SK-N-DZ (cell line): ENCODE measurements around the gene NFKB1. TPM values are rescaled to one million over a fixed set of nuclear protein-coding genes. Genes with fewer than 3 reads are reported as not detected.
"Not testable (repeated sequence)": the region's sequence is repeated elsewhere in the genome, so short reads cannot be mapped to it uniquely, and the experiment has no call there.

Source experiments
- DNase-seq: peaks from one replicate; pipeline ENCODE4 v3.0.0-alpha.2; 2015; ENCODE audit warnings: low spot score
- polyA plus RNA-seq, 2 experiments: library from polyadenylated mRNA; depleted of rRNA; stranded (reverse); fragments of >200 nt; gene quantifications; 2 replicates each; pipeline ENCODE4 v1.2.3, GENCODE V29; 2014

NFKB1 gene
- 6.2 and 7.3 TPM in 2 replicates for polyA plus RNA-seq (2014; cell fraction: cytosol; rRNA removed)
- polyA plus RNA-seq (2014; cell fraction: nucleus; rRNA removed), result 3.3 and 6.6 TPM in 2 replicates

- DNase-seq, result peak; percentile 37
Measured at GRCh38 chr4:102500696-102501446, at the start of gene NFKB1. NFKB1 (plus strand) TSS chr4:102501359; CDS start chr4:102525519, 24,160 bp downstream.

DNA sequence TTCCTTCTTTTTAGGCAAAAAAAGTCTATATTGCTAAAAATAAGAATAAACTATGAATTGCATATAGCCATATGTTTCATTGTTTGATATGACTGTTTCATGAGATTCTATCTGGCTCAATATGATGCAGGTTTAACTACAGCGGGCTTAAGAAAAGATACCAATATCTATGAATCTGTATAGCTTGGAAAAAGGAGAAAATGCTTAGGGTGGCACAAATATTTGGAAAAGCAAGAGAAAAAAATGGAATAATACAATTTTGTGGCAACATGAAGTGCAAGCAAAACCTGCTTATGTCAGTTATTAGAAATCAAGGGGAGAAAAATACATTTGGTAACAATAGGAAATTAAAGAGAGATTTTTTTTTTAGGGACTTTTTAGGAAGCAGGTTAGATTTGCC lies 48.3 kb upstream of the NFKB1 start:
- DNase-seq, result no peak

- no peak for DNase-seq
Measured at GRCh38 chr4:102453827-102454226, 47.3 kb upstream of the NFKB1 start.

GRCh38 chr4:102454268-102454667 lies 46.9 kb upstream of the NFKB1 start:
- no peak for DNase-seq

- no peak for DNase-seq
Measured at GRCh38 chr4:102454981-102455685, 46.0 kb upstream of the NFKB1 start.

GRCh38 chr4:102455750-102456149 lies 45.4 kb upstream of the NFKB1 start:
- no peak for DNase-seq

DNA sequence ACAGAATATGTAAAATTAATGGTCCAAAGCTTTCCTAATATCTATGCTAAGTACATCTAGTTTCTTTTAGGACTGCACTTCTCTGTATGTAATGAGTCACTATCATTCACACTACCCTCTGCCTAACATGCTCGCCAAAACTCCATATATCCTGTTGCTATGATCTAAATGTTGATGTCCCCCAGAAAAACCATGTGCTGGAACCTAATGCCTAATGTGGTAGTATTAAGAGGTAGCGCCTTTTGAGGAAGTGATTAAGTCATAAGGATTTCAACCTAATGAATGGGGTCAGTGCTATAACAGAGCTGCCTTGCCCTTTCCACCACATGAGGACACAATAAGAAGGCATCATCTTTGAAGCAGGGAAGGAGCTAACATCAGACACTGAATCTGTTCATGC lies 34.9 kb upstream of the NFKB1 start:
- no peak for DNase-seq

DNA sequence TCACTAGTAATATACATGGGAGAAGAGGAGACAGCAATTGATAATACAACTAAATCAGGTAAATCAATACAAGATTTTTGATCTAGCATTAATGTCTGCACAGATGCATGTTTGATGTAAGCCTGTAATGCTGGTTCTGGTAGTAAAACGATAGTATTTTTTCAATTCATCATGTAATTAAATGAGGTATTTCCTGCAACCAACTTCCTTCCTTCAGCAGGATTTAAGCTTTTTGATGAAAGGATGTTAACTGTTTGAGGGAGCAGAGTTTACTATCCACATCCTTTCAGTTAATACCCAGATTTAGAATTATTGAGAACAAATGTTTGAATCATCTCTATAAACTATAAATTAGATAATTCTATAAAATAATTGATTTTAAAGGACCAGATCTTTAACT lies 31.4 kb upstream of the NFKB1 start:
- DNase-seq, result no peak

DNA sequence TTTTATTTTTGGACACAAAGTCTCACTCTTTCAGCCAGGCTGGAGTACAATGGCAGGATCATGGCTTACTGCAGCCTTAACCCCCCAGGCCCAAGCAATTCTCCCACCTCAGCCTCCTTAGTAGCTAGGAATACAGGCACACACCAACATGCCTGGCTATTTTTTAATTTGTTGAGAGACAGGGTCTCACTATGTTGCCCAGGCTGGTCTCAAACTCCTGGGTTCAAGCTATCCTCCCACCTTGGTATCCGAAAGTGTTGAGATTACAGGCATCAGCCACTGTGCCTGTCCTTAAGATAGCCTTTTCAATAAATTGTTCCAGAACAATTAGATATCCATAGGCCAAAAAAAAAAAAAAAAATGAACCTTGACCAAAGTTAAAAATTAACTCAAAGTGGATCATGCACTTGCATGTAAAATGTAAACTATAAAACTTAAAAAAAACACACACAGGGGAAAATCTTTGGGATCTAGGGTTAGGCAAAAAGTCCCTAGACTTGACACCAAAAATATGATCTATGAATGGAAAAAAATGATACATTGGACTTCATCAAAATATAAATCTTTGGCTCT lies 28.6 kb upstream of the NFKB1 start:
- DNase-seq, result no peak

- DNase-seq, result no peak
Measured at GRCh38 chr4:102473476-102473875, 27.7 kb upstream of the NFKB1 start.

DNA sequence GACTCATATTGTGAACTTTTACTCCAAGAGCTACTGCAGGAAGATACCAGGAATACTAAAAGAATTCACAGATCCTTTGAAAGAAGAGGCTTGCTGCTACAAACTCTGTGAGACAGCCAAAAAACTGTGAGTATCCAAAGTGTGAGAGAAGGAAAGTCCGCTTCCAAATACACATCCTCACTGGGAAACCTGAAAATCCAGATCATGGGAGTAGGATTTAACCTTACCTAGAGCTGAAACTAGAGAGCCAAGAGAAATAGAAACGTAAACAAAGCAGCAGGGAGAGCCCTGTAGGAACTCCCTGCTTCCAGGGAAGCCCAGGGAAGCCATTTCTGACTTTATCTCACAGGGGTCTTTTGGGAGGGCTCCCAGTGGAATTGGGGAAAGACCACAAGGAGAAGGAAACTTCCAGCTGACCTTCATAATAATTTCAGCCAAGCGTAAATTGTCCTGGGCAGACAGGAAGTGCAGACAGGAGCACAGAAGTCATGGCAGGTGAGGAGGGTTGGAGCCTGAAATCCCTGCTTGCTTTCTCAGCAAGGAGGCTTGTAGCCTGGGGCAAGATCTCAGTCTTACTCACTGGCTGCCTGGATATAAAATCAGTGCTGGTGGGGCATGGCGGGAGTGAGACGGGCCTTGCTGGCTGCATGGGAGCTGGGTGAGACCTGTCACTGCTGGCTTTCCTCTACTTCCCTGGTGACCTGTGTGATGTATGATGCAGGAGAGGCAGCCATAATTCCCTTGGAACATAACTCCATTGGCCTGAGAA lies 26.2 kb upstream of the NFKB1 start:
- no peak for DNase-seq

DNA sequence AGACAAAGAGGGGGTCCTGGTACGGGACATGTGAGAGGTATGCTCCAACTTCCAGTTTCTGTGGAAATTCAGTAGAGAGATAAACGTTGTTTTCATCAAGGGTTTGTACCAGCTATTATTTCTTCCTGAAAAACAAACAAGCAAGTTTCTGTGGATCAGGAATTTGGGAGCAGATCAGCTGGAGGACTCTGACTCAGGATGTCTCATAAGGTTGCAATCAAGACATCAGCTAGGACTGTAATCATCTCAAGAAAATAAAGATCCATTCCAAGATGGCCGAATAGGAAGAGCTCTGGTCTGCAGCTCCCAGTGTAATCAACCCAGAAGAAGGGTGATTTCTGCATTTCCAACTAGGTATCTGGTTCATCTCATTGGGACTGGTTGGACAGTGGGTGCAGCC lies 23.5 kb upstream of the NFKB1 start:
- DNase-seq, result peak; percentile 24

DNA sequence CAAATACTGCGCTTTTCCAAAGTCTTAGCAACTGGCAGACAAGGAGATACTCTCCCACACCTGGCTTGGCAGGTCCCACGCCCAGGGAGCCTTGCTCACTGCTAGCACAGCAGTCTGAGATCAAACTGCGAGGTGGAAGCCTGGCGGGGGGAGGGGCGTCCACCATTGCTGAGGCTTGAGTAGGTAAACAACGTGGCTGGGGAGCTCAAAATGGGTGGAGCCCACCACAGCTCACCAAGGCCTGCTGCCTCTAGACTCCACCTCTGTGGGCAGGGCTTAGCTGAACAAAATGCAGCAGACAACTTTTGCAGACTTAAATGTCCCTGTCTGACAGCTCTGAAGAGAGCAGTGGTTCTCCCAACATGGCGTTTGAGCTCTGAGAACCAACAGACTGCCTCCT lies 23.0 kb upstream of the NFKB1 start:
- DNase-seq, result peak; percentile 65

GRCh38 chr4:102479832-102480231 lies 21.3 kb upstream of the NFKB1 start:
- not testable (repeated sequence) for DNase-seq

GRCh38 chr4:102483120-102483519 lies 18.0 kb upstream of the NFKB1 start:
- no peak for DNase-seq

DNA sequence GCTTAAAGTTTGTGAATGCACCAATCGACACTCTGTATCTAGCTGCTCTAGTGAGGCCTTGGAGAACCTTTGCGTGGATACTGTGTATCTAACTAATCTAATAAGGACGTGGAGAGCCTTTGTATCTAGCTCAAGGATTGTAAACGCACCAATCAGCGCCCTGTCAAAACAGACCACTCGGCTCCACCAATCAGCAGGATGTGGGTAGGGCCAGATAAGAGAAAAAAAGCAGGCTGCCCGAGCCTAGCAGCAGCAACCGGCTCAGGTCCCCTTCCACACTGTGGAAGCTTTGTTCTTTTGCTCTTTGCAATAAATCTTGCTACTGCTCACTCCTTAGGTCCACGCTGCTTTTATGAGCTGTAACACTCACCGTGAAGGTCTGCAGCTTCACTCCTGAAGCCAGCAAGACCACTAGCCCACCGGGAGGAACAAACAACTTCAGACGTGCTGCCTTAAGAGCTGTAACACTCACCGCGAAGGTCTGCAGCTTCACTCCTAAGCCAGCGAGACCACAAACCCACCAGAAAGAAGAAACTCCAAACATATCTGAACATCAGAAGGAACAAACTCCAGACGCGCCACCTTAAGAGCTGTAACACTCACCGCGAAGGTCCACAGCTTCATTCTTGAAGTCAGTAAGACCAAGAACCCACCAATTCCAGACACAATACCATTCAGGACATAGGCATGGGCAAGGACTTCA lies 17.0 kb upstream of the NFKB1 start:
- DNase-seq, result not testable (repeated sequence)

DNA sequence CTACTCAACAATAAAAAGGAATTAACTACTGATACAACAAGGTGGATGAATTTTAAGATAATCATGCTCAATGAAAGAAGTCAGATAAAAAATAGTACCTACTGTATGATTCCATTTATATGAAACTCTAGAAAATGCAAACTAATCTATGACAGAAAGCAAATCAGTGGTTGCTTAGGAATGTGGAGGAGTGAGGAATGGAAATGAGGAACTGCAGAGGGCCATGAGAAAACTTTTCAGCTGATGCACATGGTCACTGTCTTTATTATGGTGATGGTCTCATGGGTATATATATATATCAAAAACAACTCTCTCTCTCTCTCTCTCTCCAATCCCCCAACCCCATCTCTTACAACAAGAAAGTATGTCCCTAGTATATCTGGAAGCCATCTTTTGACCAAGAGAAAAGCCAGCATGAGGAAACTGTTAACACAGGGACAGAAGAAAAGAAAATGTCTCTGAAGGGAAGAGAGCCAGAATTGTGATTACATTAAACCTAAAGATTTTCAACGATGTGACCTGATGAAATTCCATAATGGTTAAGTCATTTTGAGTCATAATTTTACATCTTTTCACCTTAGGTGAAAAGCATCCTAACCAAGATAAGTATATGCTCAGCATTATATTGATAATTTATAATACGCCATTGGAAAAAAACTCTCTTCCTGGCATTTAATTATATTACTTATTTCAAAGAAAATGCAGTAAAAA lies 8.5 kb upstream of the NFKB1 start:
- DNase-seq, result no peak

GRCh38 chr4:102493257-102493656 lies 7.9 kb upstream of the NFKB1 start:
- no peak for DNase-seq

DNA sequence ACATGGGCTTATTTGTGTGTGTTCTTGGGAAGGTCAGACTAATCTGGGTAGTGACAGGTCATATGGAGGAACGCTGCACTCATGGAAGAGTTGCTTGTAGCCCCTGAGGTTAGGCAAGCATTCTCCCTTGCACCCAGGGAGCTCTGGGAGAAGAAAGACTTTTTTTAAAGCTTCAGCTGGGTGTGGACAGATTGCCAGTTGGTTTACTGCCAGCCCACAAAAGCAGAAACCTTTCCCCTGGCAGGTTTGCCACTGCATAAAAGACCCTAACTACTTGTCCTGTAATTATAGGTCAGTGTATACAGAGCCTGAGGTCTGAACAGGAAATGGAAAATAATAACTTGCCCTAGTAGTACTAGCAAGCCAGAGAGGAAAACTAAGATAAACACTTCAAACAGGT lies 7.4 kb upstream of the NFKB1 start:
- no peak for DNase-seq

- DNase-seq, result no peak
Measured at GRCh38 chr4:102494603-102495002, 6.6 kb upstream of the NFKB1 start.

- DNase-seq, result no peak
Measured at GRCh38 chr4:102497986-102498385, 3.2 kb upstream of the NFKB1 start.
